AG10803 (cell line): ENCODE results near the gene DUSP1.

Experiments
- DNase-seq: peaks from one replicate; pipeline ENCODE4 v3.0.0; 2010; ENCODE audit warnings: low read depth
- H3K4me3 ChIP-seq: 2 replicates; pipeline ENCODE4 v1.5.1; 2011; ENCODE audit warnings: mild to moderate bottlenecking, low read length, control low read depth
- CTCF ChIP-seq: conservative IDR thresholded peaks from 2 replicates; pipeline ENCODE4 v1.5.1; 2011; ENCODE audit warnings: mild to moderate bottlenecking, low read length, control low read depth, inconsistent platforms

The DUSP1 gene

GRCh38 chr5:172733974-172734346, 37.0 kb downstream of the DUSP1 start:
- no peak for DNase-seq
- no peak for TF ChIP-seq CTCF
- H3K4me3 ChIP-seq: peak overlapping the region; percentile 34

GRCh38 chr5:172733131-172733973, 37.6 kb downstream of the DUSP1 start:
- DNase-seq: peak; percentile 100
- H3K4me3 ChIP-seq: peak overlapping the region; percentile 54

GRCh38 chr5:172732201-172732865, 38.7 kb downstream of the DUSP1 start:
- H3K4me3 ChIP-seq: no peak overlapping the region
- no peak for DNase-seq
- TF ChIP-seq CTCF: no peak

More at GRCh38 chr5:172733131-172733973, 37.6 kb downstream of the DUSP1 start:
- TF ChIP-seq CTCF: 0 out of 2 replicates have a peak, but pooled peaks have one; percentile 7

- DNase-seq: no peak
- H3K4me3 ChIP-seq: no peak overlapping the region
- no peak for TF ChIP-seq CTCF
These were observed 39.3 kb downstream of the DUSP1 start for GRCh38 chr5:172731680-172732074.

GRCh38 chr5:172730981-172731679, 39.9 kb downstream of the DUSP1 start:
- H3K4me3 ChIP-seq: no peak overlapping the region
- no peak for TF ChIP-seq CTCF
- DNase-seq: peak; percentile 32

GRCh38 chr5:172730222-172730621, 40.8 kb downstream of the DUSP1 start:
- DNase-seq: no peak
- no peak for TF ChIP-seq CTCF
- no peak overlapping the region for H3K4me3 ChIP-seq
